K562 (cell line): ENCODE results near the gene POLD4.

Experiments
- BACH1 ChIP-seq: fragments of 200-800 bp; sonication (Bioruptor generic); IDR thresholded peaks from 2 replicates; pipeline ENCODE4 v1.6.1; 2016; ENCODE audit warnings: missing genetic modification characterization, missing compliant biosample characterization
- BRD9 ChIP-seq: fragments of 450-650 bp; IDR thresholded peaks from 2 replicates; pipeline ENCODE4 v1.6.1; 2018; ENCODE audit warnings: low read depth; ENCODE audit not compliant: partially characterized antibody
- EHMT2 ChIP-seq: fragments of 450-650 bp; IDR thresholded peaks from 2 replicates; pipeline ENCODE4 v1.6.1; 2018; ENCODE audit warnings: antibody characterized with exemption
- TAF1 ChIP-seq: IDR thresholded peaks from 2 replicates; pipeline ENCODE4 v1.6.1; 2011; ENCODE audit warnings: mild to moderate bottlenecking, low read length, moderate library complexity; ENCODE audit not compliant: insufficient read depth, control insufficient read depth, severe bottlenecking; ENCODE audit errors: extremely low read depth
- ZNF695 ChIP-seq: fragments of 450-650 bp; formaldehyde crosslinking; IDR thresholded peaks from 2 replicates; pipeline ENCODE4 v1.4.0; 2020; ENCODE audit warnings: mild to moderate bottlenecking, moderate library complexity

DNA sequence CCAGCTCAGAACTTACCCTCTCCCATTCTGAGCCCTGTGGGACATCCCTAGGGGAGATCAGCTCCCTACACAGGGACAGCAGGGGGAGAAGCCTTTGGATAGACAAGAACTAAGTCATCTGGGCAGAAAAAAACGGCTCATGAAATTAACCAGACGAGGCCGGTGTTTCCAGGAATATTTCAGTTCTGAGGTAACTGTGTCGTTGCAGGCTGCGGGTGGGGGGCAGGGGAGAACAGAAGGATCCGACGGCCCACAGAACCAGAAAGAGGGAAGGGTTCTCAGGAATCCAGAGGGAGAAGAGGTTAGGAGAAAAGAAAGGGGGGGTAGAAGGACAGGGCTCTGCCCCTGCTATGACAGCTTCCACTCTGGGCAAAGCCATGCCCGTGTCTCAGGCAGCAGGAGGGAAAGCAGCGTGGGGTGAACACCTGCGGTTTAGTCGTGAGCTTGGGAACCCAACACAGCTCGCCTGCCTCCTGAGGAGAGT is 16.5 kb upstream of the POLD4 start:
- TF ChIP-seq BACH1 (no peak), BRD9 (no peak), ZNF695 (no peak), TAF1 (no peak), EHMT2 (no peak)
